Testis (tissue), 2 donors: ENCODE results near the gene FAM174A.

Source experiments
- POLR2A ChIP-seq: fragments of 450-650 bp; IDR thresholded peaks from one replicate; pipeline ENCODE4 v1.6.1; 2017; ENCODE audit warnings: antibody characterized with exemption, mild to moderate bottlenecking, moderate library complexity
- TF ChIP-seq, protein P1 (sequence below), 3 experiments: fragments of 450-650 bp in 2 of 3; fragments of 200-600 bp in 1 of 3; sonication (generic) in 1 of 3; IDR thresholded peaks; one replicate each; pipeline ENCODE4 v1.5.1; 2016 to 2019; ENCODE audit warnings: antibody characterized with exemption in 3 of 3, mild to moderate bottlenecking in 2 of 3, moderate library complexity in 1 of 3

DNA sequence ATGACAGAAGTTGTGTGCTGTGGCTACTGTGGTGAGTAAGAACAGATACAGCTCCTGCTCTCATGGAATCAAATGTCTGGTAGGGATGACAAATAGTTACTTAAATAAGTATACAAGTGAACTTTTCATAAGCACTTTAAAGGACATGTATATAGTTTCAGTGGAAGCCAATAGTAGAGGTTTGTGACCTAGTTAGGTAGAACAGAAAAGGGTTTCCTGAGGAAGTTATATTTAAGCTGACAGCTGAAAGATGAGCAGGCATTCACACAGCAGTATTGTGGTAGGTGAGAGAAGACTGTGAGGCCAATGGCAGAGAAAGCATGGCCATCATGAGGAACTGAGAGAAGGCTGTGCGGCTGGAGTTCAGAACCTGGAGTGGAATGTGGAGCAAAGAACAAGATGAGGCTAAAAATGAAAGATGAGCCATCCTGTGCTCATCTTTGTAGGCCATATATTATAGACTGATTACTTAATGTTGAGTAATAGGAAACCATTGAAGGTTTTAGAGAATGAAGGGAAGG lies 15.4 kb downstream of the FAM174A start:
- TF ChIP-seq, protein P1, sequence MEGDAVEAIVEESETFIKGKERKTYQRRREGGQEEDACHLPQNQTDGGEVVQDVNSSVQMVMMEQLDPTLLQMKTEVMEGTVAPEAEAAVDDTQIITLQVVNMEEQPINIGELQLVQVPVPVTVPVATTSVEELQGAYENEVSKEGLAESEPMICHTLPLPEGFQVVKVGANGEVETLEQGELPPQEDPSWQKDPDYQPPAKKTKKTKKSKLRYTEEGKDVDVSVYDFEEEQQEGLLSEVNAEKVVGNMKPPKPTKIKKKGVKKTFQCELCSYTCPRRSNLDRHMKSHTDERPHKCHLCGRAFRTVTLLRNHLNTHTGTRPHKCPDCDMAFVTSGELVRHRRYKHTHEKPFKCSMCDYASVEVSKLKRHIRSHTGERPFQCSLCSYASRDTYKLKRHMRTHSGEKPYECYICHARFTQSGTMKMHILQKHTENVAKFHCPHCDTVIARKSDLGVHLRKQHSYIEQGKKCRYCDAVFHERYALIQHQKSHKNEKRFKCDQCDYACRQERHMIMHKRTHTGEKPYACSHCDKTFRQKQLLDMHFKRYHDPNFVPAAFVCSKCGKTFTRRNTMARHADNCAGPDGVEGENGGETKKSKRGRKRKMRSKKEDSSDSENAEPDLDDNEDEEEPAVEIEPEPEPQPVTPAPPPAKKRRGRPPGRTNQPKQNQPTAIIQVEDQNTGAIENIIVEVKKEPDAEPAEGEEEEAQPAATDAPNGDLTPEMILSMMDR (IDR thresholded peaks at IDR 0.05), result no peak
- no peak for TF ChIP-seq POLR2A
